AG08396 (cell line): ENCODE results near the gene IKZF2.

Experiments used
- DNase-seq: peaks from one replicate; pipeline ENCODE4 v3.0.0; 2012; ENCODE audit warnings: low spot score, mixed read lengths

The IKZF2 gene

DNA sequence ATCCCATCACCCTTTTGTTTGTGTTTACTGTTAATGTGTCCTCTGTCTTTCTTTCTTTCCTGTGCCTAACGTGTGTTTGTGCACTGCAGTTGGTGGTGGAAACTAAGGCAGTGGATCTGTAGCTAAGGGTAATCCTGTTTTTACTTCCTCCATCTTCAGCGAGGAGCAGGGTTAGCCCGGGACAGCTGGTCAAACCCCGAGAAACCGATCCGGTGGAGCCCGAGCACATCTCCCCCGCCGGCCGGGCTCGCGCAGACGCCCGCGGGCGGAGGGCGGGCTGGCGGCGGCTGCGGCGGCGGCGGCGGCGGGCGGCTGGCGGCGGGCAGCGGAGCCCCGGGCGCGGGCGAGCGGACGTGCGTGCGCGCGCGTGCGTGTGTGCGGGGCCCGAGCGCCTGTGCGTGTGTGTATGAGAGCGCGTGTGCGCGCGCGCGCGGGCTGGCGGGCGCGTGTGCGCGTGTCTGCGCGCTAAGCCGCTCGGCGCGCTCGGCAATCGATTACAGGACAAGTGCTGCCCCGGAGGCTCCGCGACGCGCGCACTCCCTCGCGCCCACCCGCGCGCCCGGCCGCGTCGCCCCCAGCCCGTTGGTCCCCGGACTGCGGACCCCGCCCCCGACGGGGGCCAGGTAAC lies at the start of gene IKZF2:
IKZF2 (minus strand) TSS at position 176 of the 628 bp plus-strand sequence. CDS start 2,983 bp downstream, outside the sequence.
- DNase-seq: peak; percentile 88

DNA sequence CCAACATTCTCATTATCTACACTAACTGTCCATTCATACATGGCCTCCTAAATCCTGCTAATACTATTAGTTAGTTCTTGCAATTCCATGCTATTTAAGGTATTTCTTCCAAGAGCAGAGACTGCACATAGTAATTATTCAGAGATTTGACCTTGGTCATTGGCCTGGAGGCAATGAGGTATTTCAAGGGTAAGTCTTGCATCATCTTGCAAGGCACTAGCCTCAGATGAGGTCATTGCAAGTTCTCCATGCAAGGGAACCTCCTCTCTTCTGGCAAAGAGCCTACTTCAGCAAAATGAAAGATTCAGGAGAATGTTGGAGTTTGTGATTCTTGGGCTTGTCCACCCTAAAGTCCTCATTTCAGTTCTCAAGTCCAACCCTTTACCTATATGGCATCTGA lies 48.5 kb upstream of the IKZF2 start:
- no peak for DNase-seq

DNA sequence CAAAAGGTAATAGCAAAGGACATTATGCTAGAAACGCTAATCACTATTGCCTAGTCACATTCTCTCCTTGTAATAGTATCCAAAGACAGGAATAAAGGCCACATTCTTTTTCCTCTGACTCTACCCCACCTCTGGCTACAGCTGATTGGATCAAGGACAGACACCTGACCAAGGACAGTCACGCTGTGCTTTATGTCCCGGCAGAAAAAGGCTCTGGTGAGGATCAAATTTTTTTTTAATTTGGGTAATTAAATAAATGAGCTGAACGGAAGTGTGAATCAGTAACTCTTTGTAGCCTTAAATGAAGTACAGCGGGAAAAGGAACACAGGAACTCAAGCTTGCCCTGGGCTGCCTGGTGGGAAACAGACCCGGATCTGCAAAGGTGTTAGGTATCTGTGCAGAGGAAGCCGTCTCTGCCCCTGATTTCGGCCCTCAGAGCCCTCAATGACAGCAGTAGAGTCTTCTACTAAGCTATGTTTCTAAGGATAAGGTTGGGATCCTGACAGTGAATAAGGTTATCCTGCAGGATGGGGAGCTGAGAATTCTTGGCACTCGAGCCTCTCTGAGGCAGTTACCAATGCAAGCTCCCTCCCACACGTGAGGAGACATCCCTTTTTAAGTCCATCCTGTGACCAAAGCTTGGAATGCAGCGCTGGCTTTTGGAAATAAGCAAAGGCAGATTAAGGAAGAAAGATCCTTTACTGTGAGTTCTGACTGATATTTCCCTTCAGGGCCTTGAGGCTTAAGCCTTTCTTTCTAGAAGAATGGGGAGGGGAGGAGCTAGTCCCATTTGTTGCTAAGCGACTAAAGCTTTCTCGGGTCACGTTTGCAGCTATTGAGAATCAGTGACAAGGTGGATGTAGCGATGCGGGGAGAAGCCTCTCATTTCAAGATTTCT lies 37.8 kb upstream of the IKZF2 start:
- DNase-seq: peak; percentile 9

DNA sequence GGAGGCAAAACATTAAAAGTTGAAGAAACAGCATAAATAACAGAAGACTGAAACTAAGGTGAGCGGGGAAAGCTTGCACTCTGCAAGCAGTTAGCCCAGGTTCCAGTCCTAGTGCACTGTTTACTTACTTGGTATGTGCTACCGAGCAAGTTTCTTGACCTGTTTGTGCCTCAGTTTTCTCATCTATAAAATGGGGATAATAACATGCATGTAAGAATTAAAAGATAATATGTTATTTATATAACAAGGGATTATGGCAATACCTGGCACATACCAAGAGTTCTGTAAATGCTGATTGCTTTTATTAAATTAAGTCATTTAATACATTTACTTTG lies 37.1 kb upstream of the IKZF2 start:
- no peak for DNase-seq

DNA sequence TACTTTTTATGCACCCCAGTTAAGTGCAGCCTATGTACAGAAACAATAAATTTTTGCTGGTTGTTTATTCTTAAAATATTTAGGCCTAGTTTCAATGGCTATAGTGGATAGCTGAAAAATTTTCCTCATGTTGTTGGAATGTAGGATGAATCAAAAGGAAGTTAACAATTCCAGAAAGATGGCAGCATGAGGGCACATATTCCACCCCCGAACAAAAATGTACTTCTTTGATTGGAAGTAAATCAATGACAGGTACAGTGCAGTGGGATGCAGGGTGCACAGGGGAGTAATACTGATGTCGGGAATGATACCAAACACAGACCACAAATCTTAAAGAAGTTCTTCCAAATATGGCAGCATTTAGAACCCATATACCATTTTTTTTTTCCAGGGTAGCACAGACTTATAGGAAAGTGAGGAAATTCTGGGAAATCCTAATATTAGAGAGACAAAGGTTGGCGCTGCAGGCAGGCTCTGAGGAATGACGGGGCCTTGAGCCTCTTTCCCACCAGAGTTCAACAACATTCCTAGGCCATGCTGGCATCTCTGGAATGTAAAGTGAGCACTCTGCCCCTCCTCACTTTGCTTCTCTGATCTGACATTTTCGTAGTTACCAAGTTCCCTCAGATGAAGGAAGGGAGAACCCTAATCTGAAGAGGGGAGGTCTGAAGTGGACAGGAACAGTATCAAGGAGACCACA lies 36.6 kb upstream of the IKZF2 start:
- DNase-seq: peak; percentile 71

DNA sequence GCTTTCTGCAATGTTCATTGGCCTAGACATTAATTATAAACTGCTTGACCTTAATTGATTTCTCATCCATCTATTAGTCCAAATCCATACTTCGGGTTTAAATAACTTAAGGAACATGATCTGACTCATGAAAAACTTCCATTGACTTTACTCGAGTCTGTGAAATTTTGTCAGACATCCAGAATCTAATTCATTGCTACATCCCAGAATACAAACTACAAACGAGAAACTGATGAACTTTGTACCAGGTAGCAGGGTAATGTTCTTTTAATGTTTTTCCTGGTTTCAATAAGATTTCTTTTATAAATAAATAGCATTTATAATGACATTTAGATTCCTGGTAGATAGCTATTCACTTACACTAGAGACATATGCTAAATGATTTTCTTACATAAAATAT lies 36.0 kb upstream of the IKZF2 start:
- no peak for DNase-seq

DNA sequence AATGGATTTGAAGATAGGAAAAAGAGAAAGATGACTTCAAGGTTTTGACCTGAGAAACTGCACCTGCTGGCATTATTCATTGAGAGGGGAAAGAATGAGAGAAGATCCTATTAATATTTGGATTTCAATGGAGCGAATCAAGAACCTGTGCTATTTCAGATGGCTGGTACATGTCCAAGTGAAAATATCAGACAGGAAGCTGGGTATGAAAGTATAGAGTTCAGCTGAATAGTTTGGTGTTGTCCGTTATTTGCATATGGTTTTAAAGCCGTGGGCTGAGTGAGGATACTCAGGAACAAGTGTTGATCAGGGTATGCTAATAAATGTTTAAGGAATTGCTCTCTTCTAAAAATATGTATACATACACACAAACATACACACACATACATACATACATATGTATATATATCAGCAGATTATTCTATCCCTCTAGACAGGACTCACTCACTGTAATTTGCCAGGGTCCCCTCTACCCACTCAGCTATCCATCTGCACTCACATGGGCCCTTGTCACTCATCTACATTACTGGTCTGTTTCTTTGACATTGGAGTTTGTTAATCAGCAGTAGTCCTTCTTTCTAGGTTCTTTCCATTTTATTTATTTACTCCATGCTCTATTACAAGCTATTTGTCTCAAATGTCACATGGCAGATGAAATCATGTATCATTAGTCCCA lies 33.9 kb upstream of the IKZF2 start:
- no peak for DNase-seq

DNA sequence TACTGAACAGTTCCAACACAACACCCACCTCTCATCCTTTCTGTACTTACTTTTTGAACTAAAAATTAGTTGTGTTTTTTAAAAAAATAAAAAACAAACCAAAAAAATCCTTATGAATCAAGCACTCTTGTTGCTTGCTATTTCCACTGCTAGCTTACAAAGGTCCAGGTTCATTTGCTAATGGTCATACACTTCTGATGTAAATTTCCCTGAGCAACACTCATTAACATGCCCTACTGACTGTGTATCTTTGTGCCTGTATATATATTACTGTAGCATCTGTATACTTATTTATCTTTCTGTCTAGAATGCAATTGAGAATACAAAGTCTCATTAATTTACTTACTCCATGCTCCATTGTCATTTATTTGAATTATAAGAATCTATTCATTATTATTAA lies 30.3 kb upstream of the IKZF2 start:
- DNase-seq: no peak

DNA sequence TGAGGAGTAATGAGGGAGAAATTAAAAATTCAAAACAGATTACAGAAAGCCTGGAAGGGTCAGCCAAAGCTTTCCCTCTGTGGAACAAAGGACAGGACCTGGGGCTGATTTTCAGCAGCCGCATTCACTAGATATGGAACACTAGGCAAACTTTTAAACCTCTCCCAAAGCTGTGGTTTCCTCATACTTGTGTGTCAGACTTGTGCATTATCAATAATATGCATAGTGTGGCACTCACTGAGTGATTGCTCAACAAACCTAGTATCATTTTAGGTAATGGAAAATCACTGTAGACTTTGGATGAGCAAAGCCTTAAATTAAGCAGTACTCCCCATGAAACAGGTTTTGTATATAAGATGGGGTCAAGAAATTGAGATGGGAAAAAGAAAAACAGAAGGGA lies 26.3 kb upstream of the IKZF2 start:
- DNase-seq: no peak

DNA sequence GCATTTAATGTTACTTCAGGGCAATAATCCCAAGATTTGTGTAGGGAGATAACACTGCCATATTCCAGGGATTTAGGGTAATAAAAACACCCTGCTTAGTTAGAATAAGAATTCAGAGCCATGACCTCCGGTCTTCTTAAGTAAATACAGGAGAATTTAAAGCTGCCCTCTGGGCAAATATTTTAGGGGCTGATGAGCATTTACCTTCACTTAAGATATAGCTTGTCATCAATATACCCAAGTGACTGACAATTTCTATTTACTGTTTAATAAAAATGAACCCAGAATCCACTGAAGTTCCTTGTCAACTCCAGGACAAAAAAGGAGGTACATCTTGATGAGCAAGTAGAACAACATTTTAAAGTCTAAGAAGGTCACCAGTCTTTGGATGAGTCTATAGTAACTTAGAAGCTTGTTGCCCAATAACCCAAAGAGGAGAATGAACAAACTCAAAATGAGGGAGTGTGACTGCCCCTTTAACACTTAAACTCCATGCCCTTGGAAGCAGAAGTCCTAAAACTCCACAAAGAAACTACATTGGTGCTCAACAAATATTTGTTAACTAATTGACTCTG lies 24.3 kb upstream of the IKZF2 start:
- DNase-seq: no peak

DNA sequence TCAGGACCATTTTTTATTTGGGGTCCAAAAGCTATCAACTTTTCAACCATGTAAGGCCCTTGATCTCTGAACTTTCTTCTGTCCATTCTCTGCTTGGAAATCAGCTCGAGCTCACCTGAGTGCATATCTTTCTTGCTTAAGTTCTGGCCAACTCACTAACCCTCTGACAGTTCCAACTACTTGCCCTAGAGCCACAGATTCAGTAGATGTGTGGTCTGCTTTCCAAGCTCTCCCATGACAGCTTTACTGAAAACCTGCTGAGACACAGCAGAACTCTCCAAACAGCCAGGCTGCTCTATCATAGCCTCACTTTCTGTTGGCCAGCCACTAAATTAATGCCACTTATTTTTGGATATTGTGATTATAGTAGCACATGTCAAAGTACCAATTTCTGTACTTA lies 21.2 kb upstream of the IKZF2 start:
- no peak for DNase-seq

DNA sequence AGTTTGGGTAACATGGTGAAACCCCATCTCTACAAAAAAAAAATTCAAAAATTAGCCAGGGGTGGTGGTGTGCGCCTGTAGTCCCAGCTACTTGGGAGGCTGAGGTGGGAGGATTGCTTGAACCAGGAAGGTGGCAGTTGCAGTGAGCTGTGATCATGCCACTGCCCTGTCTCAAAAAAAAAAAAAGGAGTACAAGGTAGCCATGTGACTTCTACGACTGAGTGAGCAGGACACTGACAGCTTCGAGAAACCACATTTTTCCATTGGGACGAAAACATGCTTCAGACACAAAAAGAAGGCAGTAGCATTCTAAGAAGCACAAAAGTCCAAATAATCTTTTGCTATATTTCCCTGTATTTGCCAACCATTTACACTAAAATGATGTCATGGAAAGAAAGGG lies 19.7 kb upstream of the IKZF2 start:
- no peak for DNase-seq

DNA sequence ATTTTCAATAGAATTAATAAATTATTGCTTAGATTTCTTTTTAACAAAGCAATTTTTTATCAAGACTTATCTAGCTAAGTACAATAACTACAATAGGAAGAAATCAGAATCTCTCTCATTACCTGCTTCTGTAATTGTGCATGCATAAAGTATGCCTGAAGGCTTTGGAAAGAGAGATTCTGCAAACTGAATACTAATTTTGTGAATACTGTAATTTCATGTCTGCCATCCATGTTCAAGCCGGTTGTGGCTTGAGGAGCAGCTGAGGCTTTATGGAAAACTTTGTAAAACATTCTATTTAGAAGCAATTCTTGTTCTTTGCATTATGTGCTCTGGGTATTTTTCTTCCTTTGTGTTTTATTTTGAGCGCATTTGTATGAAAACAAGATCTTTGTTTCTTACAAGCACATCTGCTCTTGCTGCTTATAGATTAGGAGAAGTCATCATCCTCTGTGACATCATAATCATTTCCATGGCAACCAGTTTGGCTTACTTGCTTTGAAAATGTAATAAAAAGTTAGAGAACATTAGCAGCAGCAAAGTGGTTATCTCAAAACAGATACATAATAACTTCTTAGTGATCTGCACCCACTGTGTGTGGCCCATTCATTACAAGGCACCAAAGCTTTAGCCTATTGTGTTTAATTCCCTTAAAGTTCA lies 16.0 kb upstream of the IKZF2 start:
- no peak for DNase-seq

DNA sequence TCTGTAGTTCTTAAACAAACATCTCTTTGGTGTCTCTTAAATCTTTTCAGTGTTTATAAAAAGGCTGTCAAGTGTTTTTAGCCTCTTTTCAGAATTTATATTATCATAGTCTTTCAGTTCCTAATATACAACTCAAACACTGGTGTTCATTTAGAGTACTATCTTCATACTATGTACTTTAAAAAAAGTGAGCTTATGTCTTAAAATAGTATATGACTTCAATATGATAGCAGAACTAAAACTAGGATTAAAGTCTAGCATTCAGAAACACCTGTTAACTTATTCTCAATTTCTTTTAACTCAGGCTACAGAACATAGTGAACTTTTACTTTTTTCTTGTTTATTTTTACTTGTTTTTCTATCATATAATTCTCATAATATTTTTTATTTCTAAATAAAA lies 14.7 kb upstream of the IKZF2 start:
- DNase-seq: no peak

DNA sequence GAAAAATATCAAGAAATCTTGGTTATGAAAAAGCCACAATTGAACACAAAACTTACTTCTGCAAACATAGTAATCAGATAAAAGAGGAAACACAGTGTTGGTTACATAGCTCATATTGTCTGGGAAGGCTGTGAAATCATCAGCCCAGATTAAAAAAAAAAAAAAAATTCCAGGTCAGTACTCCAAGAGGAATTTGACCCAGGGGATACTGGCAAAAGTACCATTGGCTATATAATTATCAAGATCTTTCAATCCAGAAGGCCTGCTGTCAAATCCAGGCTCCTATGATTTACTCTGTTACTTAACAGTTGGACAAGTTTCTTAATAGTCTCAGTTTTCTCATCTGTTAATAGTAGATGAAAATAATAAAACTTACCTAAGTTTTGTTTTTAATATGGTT lies 12.9 kb upstream of the IKZF2 start:
- no peak for DNase-seq

DNA sequence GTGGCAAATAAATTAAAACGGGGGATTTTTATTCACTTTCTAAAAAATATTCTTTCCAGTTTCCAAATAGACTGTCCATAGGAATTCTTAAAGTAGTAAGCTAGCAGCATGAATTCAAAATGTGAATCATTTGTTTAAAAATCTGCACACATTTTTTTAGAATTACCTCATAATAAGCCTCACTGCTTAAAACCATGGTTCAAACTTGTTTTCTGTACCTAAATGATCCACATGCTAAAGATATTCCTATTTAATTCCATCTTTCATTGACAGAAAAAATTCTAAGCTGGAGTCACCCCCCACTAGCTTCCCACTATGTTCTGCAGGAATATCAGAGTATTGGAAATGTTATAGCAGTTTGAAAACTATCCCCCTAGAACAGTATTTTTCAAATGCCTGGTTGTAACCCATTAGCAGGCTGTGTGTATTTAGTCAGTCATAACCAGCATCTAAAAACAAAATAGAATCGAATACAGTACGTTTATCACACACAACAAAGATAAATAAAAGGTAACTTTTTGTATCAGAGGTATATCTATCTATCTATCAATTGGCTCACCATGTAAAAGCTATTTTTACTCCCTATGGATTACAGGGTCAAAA lies 11.2 kb upstream of the IKZF2 start:
- DNase-seq: no peak

DNA sequence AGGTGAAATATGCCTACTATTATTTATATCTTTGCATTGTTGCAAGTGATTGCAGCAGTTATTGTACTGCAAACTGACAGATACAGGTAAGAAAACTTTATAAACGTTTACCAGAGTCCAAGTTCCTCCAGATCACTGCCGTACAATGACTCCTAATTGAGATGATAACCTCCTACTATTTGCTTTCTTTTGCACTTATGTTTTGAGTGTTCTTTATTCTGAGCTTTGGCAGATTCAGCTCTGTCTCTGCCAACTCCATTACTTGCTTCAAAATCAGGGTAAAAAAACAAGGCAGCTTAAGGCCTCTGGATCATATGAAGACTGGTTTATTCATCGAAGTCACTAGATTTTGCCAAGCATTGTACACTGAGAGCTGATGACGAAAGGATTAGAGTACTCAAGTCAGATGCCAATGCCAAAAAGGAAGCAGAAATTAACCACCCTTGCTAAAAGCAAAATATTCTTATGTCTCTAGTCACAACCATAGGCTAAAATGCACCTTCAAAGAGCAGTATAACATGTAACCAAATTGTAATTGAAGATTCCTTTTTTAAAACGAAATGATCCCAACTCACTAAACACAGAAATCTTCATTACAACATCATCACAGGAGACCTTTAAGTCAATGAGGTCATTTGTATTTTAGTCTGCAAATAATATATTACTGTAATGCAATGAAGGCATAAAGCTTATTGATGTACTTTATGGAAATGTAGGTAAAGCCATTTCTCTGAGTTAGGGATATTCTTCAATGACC lies 10.5 kb upstream of the IKZF2 start:
- no peak for DNase-seq

DNA sequence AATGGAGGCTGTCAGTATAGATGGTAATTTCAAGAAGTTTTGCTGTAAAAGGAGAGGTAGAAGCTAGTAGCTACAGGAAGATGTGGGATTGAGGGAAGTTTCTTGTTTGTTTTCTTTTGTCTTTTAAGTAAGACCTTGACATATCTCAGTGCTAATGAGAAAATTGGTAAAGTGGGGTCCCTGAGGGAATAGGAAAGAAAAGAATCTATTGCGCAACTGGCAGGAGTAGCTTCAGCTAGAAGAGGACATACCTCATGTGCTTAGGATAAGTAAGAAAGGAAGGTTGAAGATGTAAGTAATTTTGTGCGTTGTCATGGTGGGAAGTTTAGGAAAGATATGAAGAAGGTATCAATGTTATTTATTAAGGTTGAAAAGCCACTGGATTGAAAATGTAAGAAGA lies 8.4 kb upstream of the IKZF2 start:
- DNase-seq: no peak

DNA sequence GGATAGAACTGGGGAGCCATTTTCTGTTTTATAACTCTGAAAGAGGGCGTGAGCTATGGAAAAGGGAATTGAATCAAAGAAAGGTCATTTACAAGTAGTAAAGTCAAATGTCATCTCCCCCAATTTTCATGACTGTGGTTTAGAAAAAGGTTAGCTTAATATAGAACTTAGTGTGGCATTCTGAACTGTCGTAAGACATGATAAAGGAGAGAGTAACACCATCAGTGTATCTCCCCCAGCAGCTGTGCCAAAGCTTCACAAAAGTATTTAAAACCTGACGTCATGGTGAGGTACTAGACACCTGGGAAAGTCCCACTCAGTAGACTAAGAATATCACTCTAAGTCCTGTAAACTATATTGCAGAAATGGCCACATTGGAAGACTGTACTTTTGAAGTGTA lies 5.8 kb upstream of the IKZF2 start:
- no peak for DNase-seq

DNA sequence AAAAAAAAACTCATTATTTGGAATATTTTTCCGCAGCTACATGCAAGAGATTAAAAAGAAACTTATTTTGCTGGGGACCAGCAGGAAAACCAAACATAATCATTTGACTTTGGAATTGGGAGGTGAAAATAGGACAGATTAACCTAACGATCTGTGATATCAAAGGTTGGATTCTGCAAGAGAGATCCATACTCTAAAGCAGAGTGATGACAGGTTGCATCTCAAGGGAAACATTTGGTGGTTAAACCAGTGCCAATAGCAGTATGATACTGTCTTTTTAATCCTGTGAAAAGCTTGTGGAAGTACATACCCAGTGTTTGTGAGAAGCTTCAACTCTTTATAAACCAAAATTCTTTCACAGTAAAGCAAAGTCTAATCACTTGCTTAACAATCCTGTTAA lies 5.3 kb upstream of the IKZF2 start:
- DNase-seq: no peak

DNA sequence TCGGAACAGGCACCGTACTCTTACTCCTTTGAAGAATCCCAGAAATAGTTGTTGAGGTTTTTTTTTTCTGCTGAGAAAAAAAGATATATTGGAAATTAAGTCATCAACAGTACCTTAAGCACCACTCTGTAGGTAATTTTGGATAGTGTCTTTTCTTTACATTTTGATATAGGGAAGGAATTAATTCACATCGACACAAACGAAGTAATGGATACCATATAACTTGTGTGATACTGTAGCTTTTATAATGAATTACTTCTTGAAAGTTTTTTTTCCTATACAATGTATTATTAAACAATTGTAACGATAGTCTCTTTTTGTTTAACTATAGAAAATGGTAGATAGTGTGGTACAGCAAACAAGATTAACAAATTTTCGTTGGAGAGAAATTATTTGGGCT lies 1.5 kb upstream of the IKZF2 start:
- no peak for DNase-seq
